Erythroblast (primary cell): ENCODE results near the gene LGR6.

Source experiments
- DNase-seq, 2 experiments: peaks; one replicate each; lab custom pipeline; 2025; lab: John Stamatoyannopoulos, UW
- GATA1 ChIP-seq: IDR thresholded peaks from 2 replicates; pipeline ENCODE4 v1.6.1; 2011; ENCODE audit warnings: low read depth, mild to moderate bottlenecking, control low read depth, low read length, moderate library complexity
- POLR2A ChIP-seq: IDR thresholded peaks from 2 replicates; pipeline ENCODE4 v1.6.1; 2011; ENCODE audit warnings: mild to moderate bottlenecking, low read length

LGR6 gene

DNA sequence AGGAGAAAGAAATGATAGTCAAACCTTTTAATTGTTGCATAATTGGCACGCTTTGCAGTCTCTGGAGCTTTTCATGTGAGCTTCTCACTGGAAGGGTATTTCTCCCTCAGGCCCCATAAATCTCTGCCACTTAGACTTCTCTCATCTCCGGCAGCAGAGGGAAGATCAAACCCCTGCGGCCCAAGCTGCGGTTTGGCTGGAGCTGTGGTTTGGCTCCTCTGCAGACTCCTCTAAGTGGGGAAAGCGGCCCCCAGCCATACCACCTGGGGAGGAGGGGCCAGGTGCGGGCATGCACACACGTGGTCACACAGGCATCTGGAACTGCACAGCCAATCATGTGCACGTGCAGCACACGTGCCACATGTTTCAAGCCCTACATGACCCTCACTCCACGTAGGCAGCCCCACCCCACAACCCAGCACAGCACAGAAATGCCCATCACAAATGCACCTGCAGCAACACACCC is 89.8 kb downstream of the LGR6 start:
- DNase-seq = no peak
- TF ChIP-seq POLR2A = no peak
- no peak for TF ChIP-seq GATA1

GRCh38 chr1:202283991-202284390 is 90.4 kb downstream of the LGR6 start:
- TF ChIP-seq GATA1 = no peak
- no peak for TF ChIP-seq POLR2A
- DNase-seq = no peak

GRCh38 chr1:202285908-202286307 is 92.3 kb downstream of the LGR6 start:
- no peak for DNase-seq
- TF ChIP-seq GATA1 (no peak), POLR2A (no peak)

DNA sequence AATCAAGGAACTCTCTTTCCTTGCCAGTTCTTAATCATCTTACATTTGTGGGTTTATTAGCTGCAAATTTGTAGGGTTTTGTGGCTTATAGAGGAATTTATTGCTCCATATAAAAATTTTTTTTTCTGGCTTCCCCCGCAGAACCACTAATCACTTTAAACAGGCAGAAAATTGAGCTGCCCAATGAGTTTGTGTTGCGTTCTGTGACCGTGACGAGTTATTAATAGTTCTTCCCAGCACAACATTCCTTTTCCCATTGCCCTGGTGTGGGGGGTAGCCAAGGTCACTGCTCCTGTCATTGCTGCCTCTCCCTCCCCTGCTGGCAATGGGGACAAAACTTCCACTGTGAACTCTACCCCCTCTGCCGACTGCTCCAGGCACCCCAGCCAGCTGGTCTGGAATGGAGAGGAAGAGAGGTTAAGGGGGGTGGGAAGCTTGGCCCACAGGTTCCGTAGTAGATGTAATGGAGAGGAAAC is 93.1 kb downstream of the LGR6 start:
- no peak for DNase-seq
- TF ChIP-seq POLR2A (no peak), GATA1 (no peak)

DNA sequence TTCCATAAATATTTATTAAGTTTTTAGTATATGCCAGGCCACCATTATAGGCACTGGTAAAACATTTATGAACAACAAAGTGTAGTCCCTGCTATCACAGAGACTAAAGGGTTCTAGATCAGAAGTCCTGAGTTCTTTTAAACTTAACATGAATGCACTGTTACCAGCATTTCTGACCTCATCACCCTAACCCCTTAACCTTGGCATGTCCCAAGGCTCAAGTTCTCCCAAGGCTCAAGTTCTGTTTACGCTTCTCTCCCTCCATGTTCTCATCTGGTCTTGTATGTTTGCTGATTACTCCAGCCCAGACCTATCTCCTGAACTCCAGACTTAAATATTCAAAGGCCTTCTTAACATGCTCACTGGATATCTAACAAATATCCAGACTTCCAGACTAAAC is 93.6 kb downstream of the LGR6 start:
- no peak for DNase-seq
- TF ChIP-seq POLR2A (no peak), GATA1 (no peak)

GRCh38 chr1:202288177-202288576 is 94.6 kb downstream of the LGR6 start:
- no peak for DNase-seq

DNA sequence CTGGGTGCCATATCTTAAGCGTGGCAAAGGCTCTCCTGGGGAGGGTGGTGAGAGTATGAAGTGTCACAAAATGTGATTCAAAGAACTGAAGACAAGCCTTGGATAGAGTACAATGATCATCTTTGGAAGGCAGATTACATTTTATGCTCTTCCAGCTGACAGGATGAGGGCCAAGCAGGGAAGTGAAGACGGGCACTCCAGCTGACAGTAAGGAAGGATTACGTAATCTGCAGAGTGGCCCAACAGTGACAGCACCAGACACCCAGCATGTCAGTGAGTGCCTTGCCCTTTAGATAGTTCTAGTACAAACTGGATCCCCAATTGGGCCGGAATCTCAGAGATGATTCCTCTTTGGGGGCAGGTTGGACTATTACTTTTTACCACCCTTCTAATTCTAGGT is 95.4 kb downstream of the LGR6 start:
- no peak for DNase-seq
- TF ChIP-seq POLR2A (no peak), GATA1 (no peak)

More at GRCh38 chr1:202288177-202288576, 94.6 kb downstream of the LGR6 start:
- no peak for TF ChIP-seq POLR2A
- TF ChIP-seq GATA1 = no peak

- TF ChIP-seq POLR2A (no peak), GATA1 (no peak)
- no peak for DNase-seq
Measured at GRCh38 chr1:202291001-202291400, 97.4 kb downstream of the LGR6 start.

DNA sequence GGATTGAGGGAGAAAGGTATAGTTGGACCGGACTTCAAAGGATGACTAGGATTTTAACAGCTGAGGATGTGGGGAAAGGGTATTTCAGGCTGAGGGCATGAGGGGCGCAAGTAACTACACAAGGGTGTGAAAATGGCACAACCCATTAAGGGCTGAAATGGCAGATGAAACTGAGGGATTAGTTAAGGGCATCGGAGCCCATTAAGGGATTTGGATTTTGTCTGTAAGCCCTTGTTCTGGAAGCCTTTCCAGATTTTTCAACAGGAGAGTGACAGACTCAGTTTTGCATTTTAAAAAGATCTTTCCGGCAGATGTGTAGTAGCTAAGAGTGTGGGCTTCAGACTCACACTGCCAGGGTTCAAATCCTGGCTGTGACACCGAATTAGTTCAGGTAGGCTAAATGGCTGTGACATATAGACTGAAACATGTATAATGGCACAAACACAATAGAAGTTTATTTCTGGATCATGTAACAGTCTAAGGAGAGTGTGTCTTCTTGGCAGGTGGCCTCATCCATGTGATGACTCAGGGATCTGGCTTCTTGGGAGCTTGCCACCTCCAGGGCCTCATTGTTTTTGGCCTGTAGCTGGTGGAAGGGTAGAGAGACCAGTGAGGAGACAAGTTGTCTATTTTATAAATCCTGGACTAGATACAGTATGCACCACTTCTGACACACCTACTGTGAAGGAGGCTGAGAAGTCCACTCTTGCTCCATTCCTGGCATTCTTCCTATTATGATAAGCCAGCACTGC is 98.5 kb downstream of the LGR6 start:
- DNase-seq = no peak
- TF ChIP-seq GATA1 (no peak), POLR2A (no peak)

- no peak for DNase-seq
- no peak for TF ChIP-seq GATA1
- TF ChIP-seq POLR2A = no peak
Measured at GRCh38 chr1:202292773-202293172, 99.2 kb downstream of the LGR6 start.

GRCh38 chr1:202293569-202293968 is 100.0 kb downstream of the LGR6 start:
- DNase-seq = no peak
- TF ChIP-seq POLR2A (no peak), GATA1 (no peak)

- DNase-seq = no peak
- no peak for TF ChIP-seq GATA1
- TF ChIP-seq POLR2A = no peak
Measured at GRCh38 chr1:202302166-202302565, 108.6 kb downstream of the LGR6 start.

DNA sequence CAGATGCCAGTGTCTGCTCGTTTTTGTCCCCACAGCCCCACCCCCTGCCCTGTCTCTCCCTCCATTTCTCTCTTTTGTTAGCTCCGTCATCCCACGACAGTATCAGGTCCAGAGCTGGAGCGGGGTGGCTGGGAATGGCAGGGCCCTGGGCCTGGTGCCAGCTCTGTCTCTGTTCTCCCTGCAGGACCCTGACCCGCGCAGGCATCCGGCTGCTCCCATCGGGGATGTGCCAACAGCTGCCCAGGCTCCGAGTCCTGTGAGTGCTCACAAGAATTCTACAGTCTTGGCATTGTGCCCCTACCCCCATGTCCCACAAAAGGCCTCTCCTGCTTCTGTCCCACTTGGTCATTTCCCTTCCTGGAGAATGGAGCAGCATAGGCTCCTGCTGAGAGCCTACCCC is 110.8 kb downstream of the LGR6 start:
- TF ChIP-seq GATA1 (no peak), POLR2A (no peak)
- DNase-seq = no peak

DNA sequence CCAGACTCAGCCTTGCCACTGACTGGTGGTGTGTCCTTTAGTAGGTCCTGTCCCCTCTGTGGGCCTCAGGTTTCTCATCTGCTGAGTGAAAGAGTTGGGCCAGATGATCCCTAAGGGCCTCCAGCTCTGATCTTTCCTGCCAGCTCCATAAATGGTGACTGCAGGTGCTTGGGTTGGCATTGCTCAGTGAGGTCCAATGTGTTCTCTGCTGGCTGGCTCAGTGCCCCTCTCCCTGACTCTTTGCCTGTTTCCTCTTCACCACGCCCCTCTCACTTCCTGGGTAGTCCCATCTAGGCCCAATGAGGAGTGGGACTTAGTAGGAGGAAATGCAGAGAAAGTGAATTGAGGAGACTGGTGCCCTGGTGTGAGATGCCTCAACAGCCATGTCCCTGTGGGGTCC is 111.6 kb downstream of the LGR6 start:
- no peak for TF ChIP-seq GATA1
- TF ChIP-seq POLR2A = no peak
- no peak for DNase-seq
